ENCODE measurements around the gene PPP1R16B.

Gene PPP1R16B

DNA sequence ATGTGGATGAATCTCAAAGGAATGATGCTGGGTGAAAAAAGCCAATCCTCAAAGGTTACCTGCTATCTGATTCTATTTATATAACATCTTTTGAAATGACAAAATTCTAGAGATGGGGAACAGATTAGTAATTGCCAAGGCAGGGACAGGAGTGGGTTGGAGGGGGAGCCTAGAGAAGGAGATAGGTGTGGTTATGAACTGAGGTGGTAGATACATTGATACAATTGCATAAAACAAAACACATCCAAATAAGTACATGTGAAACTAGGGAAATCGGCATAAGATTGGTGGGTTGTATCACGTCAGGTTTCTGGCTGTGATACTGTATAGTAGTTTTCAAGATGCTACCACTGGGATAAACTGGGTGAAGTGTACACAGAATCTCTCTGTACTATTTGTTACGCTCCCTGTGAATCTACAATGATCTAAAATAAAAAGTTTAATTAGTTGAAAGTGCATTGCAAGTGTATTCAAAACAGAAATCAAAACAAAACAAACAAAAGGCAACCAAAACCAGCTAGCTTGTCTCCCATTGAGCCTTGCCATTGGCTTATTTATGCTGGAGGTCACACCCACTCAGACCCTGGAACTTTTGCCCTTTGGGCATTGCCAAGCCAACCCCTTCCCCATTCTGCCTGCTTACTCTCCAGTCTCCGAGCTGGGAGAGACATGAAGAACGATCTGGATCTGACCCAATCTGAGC is 27.8 kb downstream of the PPP1R16B start:
- peaks cover 85% of the 10 kb centered on the region for H3K79me2 ChIP-seq (ENCODE audit: control insufficient read depth, low read length)

DNA sequence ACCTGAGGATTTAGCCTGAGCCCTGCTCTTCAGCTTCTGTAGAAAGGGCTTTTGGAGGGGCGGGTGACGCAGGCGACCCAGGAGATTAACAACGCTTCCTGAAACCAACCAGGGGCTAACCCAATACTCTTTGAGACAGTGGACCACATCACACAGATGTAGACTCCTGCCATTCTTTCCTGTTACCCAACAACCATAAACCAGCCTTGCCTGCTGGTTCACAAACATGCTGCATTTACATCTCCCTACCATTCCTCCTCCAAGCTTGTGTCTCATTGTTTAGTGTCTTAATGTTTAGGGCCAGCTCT is 28.3 kb downstream of the PPP1R16B start:
- no peaks in the 10 kb centered on the region for H3K9me2 ChIP-seq (replicated peaks; ENCODE audit: control insufficient read depth, low read length)
- 0 out of 2 replicates have a peak, but pooled peaks cover 4% of the 10 kb centered on the region for H4K20me1 ChIP-seq (ENCODE audit: control insufficient read depth, insufficient read depth, low read depth, low read length)
- peaks cover 85% of the 10 kb centered on the region for H3K79me2 ChIP-seq (ENCODE audit: control insufficient read depth, low read length)
- peaks cover 7% of the 10 kb centered on the region; the same call in 1 of the 2 replicates for H3F3A ChIP-seq (ENCODE audit: control insufficient read depth, insufficient read depth)
- no peak overlapping the region for H3K4me2 ChIP-seq (ENCODE audit: low read length)
- H3K4me3 ChIP-seq (ENCODE audit: low read length): no peak overlapping the region
- H3K36me3 ChIP-seq (ENCODE audit: control insufficient read depth, low read length): peaks cover 70% of the 10 kb centered on the region
- peaks cover 36% of the 10 kb centered on the region for H3K4me1 ChIP-seq (ENCODE audit: control insufficient read depth, low read length)
- H3K9me3 ChIP-seq (ENCODE audit: control insufficient read depth, insufficient read depth, low read length): no peaks in the 10 kb centered on the region
- no peaks in the 10 kb centered on the region for H3K27me3 ChIP-seq (ENCODE audit: control insufficient read depth, low read length)
- TF ChIP-seq, protein P1, sequence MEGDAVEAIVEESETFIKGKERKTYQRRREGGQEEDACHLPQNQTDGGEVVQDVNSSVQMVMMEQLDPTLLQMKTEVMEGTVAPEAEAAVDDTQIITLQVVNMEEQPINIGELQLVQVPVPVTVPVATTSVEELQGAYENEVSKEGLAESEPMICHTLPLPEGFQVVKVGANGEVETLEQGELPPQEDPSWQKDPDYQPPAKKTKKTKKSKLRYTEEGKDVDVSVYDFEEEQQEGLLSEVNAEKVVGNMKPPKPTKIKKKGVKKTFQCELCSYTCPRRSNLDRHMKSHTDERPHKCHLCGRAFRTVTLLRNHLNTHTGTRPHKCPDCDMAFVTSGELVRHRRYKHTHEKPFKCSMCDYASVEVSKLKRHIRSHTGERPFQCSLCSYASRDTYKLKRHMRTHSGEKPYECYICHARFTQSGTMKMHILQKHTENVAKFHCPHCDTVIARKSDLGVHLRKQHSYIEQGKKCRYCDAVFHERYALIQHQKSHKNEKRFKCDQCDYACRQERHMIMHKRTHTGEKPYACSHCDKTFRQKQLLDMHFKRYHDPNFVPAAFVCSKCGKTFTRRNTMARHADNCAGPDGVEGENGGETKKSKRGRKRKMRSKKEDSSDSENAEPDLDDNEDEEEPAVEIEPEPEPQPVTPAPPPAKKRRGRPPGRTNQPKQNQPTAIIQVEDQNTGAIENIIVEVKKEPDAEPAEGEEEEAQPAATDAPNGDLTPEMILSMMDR (IDR thresholded peaks at IDR 0.05; ENCODE audit: low read depth, low read length, poor library complexity, severe bottlenecking): no peak
- no peak for TF ChIP-seq EZH2phosphoT487 (IDR thresholded peaks at IDR 0.05; ENCODE audit: borderline replicate concordance, low read length)
- H3K27ac ChIP-seq (ENCODE audit: low read depth, low read length): no peak overlapping the region

More for the DNA sequence above, 27.8 kb downstream of the PPP1R16B start:
- peaks cover 7% of the 10 kb centered on the region; the same call in 1 of the 2 replicates for H3F3A ChIP-seq (ENCODE audit: control insufficient read depth, insufficient read depth)
- H3K9me3 ChIP-seq (ENCODE audit: control insufficient read depth, insufficient read depth, low read length): no peaks in the 10 kb centered on the region
- peaks cover 72% of the 10 kb centered on the region for H3K36me3 ChIP-seq (ENCODE audit: control insufficient read depth, low read length)
- H3K27me3 ChIP-seq (ENCODE audit: control insufficient read depth, low read length): no peaks in the 10 kb centered on the region
- H3K27ac ChIP-seq (ENCODE audit: low read depth, low read length): no peak overlapping the region
- H3K4me2 ChIP-seq (ENCODE audit: low read length): no peak overlapping the region
- H3K9me2 ChIP-seq (replicated peaks; ENCODE audit: control insufficient read depth, low read length): no peaks in the 10 kb centered on the region
- H4K20me1 ChIP-seq (ENCODE audit: control insufficient read depth, insufficient read depth, low read depth, low read length): 0 out of 2 replicates have a peak, but pooled peaks cover 4% of the 10 kb centered on the region
- no peak for TF ChIP-seq EZH2phosphoT487 (IDR thresholded peaks at IDR 0.05; ENCODE audit: borderline replicate concordance, low read length)
- TF ChIP-seq, protein P1 (IDR thresholded peaks at IDR 0.05; ENCODE audit: low read depth, low read length, poor library complexity, severe bottlenecking): no peak
- peaks cover 36% of the 10 kb centered on the region for H3K4me1 ChIP-seq (ENCODE audit: control insufficient read depth, low read length)
- no peak overlapping the region for H3K4me3 ChIP-seq (ENCODE audit: low read length)

DNA sequence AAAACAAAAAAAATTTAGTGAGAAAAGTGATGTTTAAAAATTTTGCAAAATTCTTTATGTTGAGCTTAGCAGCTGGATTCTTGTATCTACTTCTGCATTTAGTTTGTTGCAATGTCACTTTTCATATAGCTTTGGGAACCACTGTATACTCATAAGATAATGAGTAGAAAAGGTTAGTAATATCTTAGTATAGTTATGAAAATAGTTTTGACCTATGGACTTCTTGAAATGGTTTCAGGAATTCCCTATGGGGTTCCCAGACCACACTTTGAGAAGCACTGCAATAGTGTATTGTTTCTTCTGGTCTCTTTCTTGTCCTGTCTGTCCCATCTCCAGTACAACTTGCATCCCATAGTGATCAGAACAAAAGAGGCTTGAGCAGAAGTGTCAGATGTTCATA is 29.4 kb downstream of the PPP1R16B start:
- H3K27ac ChIP-seq (ENCODE audit: low read depth, low read length): no peak overlapping the region
- 0 out of 2 replicates have a peak, but pooled peaks cover 4% of the 10 kb centered on the region for H4K20me1 ChIP-seq (ENCODE audit: control insufficient read depth, insufficient read depth, low read depth, low read length)
- no peak for TF ChIP-seq EZH2phosphoT487 (IDR thresholded peaks at IDR 0.05; ENCODE audit: borderline replicate concordance, low read length)
- TF ChIP-seq, protein P1 (IDR thresholded peaks at IDR 0.05; ENCODE audit: low read depth, low read length, poor library complexity, severe bottlenecking): no peak
- H3F3A ChIP-seq (ENCODE audit: control insufficient read depth, insufficient read depth): peaks cover 7% of the 10 kb centered on the region; the same call in 1 of the 2 replicates
- H3K79me2 ChIP-seq (ENCODE audit: control insufficient read depth, low read length): peaks cover 83% of the 10 kb centered on the region
- H3K9me3 ChIP-seq (ENCODE audit: control insufficient read depth, insufficient read depth, low read length): no peaks in the 10 kb centered on the region
- no peak overlapping the region for H3K4me2 ChIP-seq (ENCODE audit: low read length)
- peaks cover 43% of the 10 kb centered on the region for H3K4me1 ChIP-seq (ENCODE audit: control insufficient read depth, low read length)
- no peaks in the 10 kb centered on the region for H3K27me3 ChIP-seq (ENCODE audit: control insufficient read depth, low read length)
- H3K9me2 ChIP-seq (replicated peaks; ENCODE audit: control insufficient read depth, low read length): no peaks in the 10 kb centered on the region
- H3K36me3 ChIP-seq (ENCODE audit: control insufficient read depth, low read length): peaks cover 68% of the 10 kb centered on the region
- no peak overlapping the region for H3K4me3 ChIP-seq (ENCODE audit: low read length)
